A172 (cell line): ENCODE measurements around the gene UTS2. TPM values are rescaled to one million over a fixed set of nuclear protein-coding genes. Genes with fewer than 3 reads are reported as not detected.

ENCODE experiments used
- DNase-seq: peaks from one replicate; pipeline ENCODE4 v3.0.0-alpha.2; 2015; ENCODE audit warnings: low spot score
- total RNA-seq: library from RNA; depleted of rRNA; stranded (reverse); fragments of >200 nt; shearing (Covaris generic); gene quantifications from 2 replicates; pipeline ENCODE4 v1.2.3, GENCODE V29; 2014; rRNA removed

The UTS2 gene
- total RNA-seq, 1 experiment from 2014 or later, result not detected

- DNase-seq, result no peak
These were observed 39.0 kb downstream of the UTS2 start for GRCh38 chr1:7813677-7814373.

GRCh38 chr1:7811476-7811875 is 41.4 kb downstream of the UTS2 start:
- DNase-seq, result no peak

- DNase-seq, result peak; percentile 74
These were observed 42.5 kb downstream of the UTS2 start for GRCh38 chr1:7810395-7810794.

DNA sequence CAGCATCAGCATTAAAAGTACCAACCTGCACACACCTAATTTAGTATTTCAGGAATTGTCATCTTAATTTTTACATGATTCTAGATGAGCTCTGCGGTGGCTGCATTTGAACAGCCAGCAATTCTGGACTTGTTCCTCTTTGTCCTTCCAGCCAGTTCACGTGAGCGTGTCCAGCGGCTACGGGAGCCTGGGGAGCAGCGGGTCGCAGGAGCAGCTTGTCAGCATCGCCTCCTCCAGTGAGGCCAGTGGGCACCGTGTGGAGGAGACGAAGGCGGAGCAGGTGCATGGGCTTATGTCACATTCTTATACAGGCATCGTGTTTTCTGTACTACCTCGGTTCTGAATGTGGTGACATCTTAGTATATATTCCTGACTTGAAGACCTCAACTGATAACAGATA is 43.1 kb downstream of the UTS2 start:
- no peak for DNase-seq

GRCh38 chr1:7808253-7808844 is 44.5 kb downstream of the UTS2 start:
- no peak for DNase-seq

GRCh38 chr1:7805460-7805859 is 47.4 kb downstream of the UTS2 start:
- no peak for DNase-seq

Other genes starting within 250 kb of the UTS2 start
- gene VAMP3, start 81.8 kb downstream of the UTS2 start, total RNA-seq, result 126 and 138 TPM in 2 replicates
- 6.0 and 6.1 TPM in 2 replicates for gene PER3, start 68.8 kb downstream of the UTS2 start, total RNA-seq
- gene TNFRSF9, start 87.8 kb upstream of the UTS2 start, total RNA-seq, result 0.95 and 2.2 TPM in 2 replicates
- 242 and 359 TPM in 2 replicates for gene PARK7, start 108.6 kb upstream of the UTS2 start, total RNA-seq
- 92.1 and 100 TPM in 2 replicates for gene ERRFI1, start 173.2 kb upstream of the UTS2 start, total RNA-seq